ENCODE measurements around the gene MGMT.

DNA sequence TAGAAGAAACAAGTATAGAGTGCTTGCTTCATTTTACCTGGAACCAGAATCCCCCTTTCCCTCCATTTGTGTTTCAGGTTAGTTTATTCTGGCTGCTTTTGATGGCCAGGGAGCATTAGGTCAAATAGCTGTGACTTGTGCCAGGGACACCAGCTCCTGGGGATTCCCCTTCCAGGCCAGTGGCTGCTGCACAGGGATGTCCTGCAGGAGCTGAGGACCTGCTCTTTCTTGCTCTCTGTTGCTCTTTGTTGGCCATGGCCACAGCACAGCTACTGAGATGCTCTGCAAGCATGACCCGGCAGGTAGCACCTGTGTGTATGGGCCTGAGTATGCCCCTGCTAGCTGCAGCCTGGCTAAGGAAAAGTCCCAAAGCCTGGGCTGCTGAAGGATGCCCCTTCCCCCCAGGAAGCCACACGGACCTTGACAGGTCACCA lies 288.1 kb downstream of the MGMT start:
- TF ChIP-seq, protein P1, sequence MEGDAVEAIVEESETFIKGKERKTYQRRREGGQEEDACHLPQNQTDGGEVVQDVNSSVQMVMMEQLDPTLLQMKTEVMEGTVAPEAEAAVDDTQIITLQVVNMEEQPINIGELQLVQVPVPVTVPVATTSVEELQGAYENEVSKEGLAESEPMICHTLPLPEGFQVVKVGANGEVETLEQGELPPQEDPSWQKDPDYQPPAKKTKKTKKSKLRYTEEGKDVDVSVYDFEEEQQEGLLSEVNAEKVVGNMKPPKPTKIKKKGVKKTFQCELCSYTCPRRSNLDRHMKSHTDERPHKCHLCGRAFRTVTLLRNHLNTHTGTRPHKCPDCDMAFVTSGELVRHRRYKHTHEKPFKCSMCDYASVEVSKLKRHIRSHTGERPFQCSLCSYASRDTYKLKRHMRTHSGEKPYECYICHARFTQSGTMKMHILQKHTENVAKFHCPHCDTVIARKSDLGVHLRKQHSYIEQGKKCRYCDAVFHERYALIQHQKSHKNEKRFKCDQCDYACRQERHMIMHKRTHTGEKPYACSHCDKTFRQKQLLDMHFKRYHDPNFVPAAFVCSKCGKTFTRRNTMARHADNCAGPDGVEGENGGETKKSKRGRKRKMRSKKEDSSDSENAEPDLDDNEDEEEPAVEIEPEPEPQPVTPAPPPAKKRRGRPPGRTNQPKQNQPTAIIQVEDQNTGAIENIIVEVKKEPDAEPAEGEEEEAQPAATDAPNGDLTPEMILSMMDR (IDR thresholded peaks at IDR 0.05), result no peak
- no peak for TF ChIP-seq POLR2A (IDR thresholded peaks at IDR 0.05; ENCODE audit: low read depth)
